ENCODE measurements around the gene ATG9B.

ATG9B gene

GRCh38 chr7:150998341-150998740 lies 26.0 kb downstream of the ATG9B start:
- DNase-seq = no peak

DNA sequence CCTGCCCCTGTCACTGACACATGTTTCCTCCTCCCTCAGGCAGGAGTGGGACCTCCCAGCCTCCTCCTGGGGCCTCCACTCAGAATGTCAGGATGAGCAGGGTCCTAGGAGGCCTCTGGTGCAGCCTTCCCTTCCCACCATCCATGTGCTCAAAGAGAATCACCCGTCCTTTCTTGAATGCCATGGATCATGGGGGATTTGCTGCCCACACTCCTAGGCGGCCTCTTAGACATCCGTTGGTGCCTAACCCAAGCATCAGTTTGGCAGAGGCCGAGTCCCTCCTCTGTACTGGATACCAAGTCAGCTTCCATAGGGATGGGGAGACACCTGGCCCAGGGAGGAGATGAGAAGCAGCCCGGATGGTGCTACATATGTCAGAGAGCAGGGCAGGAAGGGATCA lies 26.5 kb downstream of the ATG9B start:
- no peak for DNase-seq

DNA sequence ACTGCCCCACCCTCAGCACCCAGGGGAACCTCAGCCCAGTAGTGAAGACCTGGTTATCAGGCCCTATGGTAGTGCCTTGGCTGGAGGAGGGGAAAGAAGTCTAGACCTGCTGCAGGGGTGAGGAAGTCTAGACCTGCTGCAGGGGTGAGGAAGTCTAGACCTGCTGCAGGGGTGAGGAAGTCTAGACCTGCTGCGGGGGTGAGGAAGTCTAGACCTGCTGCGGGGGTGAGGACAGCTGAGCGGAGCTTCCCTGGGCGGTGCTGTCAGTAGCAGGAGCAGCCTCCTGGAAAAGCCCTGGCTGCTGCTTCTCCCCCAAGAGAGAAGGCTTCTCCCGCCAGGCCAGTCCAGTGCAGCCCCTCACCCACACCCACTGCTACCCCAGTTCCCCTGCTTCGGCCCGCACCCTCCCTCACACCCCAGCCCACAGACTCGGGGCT lies 27.2 kb downstream of the ATG9B start:
- no peak for DNase-seq

DNA sequence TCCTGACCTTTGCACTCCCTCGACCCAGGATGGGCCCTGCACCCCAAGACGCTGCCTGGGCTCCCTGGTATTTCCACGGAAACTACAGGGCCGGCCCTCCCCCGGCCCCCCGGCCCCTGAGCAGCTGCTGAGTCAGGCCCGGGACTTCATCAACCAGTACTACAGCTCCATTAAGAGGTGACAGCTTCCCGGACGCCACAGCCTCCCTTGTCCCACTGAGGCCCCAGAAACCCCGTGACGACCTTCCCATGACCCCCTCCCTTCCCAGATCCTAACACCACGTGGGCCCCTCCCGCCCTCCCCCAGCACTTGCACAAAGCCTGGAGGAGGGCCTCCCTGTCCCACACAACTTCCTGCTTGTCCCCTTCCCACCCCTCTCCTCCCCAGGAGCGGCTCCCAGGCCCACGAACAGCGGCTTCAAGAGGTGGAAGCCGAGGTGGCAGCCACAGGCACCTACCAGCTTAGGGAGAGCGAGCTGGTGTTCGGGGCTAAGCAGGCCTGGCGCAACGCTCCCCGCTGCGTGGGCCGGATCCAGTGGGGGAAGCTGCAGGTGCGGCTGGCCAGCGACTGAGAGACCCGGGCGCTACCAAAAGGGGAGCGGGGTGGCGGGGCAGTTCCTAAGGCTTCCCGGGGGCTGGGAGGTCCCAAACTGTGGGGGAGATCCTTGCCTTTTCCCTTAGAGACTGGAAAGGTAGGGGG lies 27.8 kb downstream of the ATG9B start:
- no peak for DNase-seq

GRCh38 chr7:150994838-150995510 lies 29.3 kb downstream of the ATG9B start:
- DNase-seq = no peak

GRCh38 chr7:150994141-150994837 lies 30.0 kb downstream of the ATG9B start:
- no peak for DNase-seq

GRCh38 chr7:150993511-150993910 lies 30.8 kb downstream of the ATG9B start:
- DNase-seq = no peak

DNA sequence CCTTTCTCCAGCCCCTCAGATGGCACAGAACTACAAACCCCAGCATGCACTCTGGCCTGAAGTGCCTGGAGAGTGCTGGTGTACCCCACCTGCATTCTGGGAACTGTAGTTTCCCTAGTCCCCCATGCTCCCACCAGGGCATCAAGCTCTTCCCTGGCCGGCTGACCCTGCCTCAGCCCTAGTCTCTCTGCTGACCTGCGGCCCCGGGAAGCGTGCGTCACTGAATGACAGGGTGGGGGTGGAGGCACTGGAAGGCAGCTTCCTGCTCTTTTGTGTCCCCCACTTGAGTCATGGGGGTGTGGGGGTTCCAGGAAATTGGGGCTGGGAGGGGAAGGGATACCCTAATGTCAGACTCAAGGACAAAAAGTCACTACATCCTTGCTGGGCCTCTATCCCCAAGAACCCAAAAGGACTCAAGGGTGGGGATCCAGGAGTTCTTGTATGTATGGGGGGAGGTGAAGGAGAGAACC lies 31.4 kb downstream of the ATG9B start:
- no peak for DNase-seq

DNA sequence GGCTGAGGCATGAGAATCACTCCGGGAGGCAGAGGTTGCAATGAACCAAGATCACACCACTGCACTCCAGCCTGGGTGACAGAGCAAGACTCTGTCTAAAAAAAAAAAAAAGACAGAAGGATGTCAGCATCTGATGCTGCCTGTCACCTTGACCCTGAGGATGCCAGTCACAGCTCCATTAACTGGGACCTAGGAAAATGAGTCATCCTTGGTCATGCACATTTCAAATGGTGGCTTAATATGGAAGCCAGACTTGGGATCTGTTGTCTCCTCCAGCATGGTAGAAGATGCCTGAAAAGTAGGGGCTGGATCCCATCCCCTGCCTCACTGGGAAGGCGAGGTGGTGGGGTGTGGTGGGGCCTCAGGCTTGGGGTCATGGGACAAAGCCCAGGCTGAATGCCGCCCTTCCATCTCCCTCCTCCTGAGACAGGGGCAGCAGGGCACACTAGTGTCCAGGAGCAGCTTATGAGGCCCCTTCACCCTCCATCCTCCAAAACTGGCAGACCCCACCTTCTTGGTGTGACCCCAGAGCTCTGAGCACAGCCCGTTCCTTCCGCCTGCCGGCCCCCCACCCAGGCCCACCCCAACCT lies 32.1 kb downstream of the ATG9B start:
- no peak for DNase-seq

- no peak for DNase-seq
These were observed 33.7 kb downstream of the ATG9B start, which contains the start of gene NOS3 for GRCh38 chr7:150990416-150991186. TSS of gene NOS3 (plus strand) at chr7:150991017. CDS start at chr7:150993804, 2,787 bp downstream.

GRCh38 chr7:150989456-150989855 lies 34.8 kb downstream of the ATG9B start:
- no peak for DNase-seq

DNA sequence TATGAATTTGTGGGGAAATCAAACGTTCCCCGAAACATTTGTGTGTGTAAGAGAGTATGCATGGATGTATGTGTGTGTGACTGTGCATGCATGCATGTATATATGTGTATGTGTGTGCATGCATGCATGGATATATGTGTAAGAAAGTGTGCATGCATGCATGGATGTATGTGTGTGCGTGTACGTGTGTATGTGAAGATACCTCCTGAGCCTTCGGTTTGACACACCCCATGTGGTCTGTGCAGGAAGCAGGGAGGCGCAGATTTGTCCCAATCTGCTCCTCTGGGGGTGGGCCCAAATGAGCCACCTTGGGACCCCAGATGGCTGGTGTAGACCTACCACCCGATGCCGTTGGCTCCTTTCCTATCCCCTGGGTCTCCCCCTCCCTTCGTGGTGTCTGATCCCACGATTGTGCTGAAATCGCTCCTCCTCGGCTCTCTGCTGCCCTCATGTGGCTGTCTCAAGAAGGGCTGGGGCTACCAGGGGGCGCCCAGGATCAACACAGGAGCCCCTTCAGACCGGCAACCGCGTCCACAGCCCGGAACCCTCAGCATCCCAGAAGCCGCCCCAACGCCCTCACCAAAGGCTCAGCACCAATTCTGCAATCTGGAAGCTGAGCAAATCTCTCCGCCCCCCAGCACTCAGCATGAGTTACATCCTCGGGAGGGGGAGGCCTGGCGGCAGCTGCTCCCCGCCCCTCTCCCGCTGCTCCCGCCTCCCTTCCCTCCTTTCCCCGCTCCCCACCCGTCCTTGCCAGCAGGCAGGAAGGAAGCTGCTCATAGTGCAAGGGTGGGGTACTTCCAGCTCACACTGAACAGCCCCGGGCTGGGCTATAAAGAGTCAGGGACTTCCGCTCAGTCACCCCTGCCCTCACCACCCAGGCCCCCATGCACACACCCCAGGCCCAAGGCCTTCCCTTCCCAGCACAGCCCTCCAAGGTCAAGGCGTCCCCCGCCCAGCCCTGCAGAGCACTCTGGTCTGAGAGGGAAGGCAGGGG lies 35.8 kb downstream of the ATG9B start:
- DNase-seq = peak; percentile 95

DNA sequence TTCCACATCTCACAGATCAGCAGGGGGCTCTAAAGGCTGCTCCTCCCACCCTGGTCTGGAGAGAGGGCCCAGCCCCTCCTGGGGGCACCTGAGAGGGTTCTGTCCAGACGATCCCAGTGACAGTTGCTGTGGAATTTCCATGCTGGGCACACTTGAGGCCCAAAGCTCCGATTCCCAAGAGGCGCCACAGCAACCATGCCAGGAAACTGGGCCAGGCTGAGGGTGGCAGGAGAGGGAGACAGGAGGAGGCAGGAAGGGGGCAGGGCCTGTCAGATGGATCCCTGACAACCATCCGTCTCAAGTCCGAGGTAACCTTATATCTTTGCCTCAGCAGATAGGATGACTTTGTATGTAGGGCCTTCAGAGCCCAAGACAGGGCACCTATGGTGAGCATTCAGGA lies 37.7 kb downstream of the ATG9B start:
- DNase-seq = no peak

GRCh38 chr7:150986099-150986512 lies 38.2 kb downstream of the ATG9B start:
- peak; percentile 86 for DNase-seq

DNA sequence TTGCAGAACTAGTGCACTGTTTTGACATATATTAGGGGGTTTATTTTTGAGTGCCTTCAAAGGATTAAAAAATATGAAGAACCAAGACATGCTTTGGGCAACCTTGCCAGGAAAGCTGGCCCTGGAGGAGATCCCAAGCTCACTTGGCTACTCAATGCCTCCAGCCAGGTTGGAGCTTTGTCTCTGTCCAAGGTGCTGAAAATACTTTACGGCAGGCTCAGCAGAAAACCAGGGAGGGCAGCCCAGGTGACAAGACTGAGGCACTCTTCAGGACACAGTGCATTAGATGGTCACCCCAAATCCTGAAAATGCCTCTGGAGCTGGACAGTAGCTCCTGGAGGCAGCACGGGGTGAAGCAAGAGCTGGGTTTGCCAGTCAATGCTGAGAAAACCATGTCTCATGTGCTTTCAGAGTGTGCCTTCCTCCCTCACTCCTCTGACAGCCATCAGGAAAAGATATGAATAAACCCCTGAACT lies 40.4 kb downstream of the ATG9B start:
- DNase-seq = no peak

DNA sequence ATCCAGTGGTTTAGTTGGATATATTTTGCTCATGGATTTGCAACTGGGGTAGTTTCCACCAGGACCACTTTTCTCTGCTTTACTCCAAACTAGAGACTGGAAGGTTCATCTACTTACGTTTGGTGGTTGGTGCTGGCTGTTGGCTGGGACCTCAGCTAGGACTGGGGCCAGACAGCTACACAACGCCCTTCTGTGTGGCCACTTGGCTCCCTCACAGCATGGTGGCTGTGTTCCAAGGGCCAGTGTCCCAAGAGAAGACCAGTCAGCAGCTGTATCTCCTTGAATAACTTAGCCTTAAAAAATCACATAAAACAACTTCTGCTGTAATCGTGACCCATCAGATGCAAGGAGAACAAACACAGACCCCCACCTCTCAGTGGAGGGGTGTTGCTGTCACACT lies 41.9 kb downstream of the ATG9B start:
- DNase-seq = no peak

DNA sequence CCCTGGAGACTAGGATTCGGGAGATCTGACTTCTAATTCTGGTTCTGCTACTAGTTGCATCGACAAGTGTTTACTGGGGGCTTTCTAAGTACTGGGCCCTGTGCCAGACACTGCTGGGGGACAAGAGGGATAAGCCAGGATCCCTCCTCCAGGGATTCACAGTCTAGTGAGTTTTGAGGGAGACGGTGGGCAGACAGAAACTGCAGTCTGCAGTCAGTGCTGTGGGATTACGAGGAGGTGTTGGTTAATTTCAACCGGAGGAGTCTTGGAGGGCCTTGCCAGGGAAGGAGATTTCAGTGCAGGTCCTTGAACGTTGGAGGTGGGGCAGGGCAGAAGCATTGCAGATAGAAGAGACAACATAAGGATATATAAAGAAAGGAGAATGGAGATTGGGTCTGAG lies 42.6 kb downstream of the ATG9B start:
- DNase-seq = no peak

DNA sequence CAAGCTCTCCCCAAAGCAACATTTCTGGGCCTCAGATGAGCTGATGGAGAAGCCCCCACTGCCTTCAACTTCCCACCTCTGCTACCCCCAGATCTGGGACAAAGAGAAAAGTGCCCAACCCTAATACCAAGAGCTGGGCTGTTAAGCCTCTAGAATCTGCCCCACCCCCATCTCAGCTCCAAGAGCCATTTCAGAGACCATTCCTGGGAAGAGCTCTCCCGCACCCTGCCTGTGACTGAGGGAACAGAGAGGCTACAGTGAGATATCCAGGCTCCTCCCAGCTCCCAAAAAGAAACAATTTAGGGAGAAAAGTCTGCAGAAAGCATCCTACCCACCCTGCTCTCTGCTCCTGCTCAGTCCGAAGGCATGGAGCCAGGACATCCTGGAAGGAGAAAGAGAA lies 43.6 kb downstream of the ATG9B start:
- peak; percentile 55 for DNase-seq

GRCh38 chr7:150979713-150980390 lies 44.4 kb downstream of the ATG9B start:
- DNase-seq = no peak

DNA sequence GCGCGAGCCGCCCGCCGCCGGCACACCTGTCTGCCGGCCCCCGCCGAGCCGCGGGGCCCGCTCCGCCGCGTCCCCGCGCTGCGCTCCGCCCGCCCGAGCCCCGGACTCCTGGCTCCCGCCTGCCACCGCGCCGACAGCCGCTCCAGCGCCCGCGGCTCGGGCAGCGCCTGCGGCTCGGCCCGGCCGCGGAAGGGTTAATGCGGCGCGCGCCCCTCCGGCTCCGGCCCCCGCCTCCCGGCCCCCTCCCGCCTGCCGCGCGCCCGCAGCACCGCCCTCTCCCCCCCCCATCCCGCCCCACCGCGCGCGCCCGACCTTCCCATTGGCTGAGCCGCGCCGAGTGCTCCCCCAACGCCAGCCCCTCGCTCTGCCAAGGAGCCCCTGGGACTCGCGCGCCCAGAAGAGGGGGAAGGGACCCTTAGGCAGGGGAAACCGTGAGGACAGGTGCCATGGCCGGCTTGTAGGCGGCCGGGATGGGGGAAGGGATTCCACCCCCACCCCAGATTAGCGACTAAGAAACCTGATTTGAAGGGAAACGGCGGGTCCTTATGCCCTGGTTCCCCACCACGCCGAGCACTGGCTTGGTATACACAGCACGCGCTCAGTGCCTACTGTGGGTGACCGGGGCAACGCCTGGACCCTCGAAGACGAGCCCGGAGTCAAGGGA lies 46.0 kb downstream of the ATG9B start, which contains the start of gene KCNH2:
Gene KCNH2 (minus strand): TSS at position 196 of the 664 bp plus-strand sequence. CDS start 408 bp downstream, outside the sequence.
- peak; percentile 80 for DNase-seq

All from NCI-H1694 (cell line).